GM23338 (cell line): ENCODE data around the gene SLC25A15. TPM values are rescaled to one million over a fixed set of nuclear protein-coding genes. Genes with fewer than 3 reads are reported as not detected.

Experiments used
- ATAC-seq: fragments of 200-7000 bp; cut with Tn5 transposase; 3 replicates; pipeline ENCODE4 v1.9.1; 2020
- DNase-seq: peaks from one replicate; pipeline ENCODE4 v3.0.0-alpha.2; 2015; ENCODE audit warnings: low spot score
- H2AFZ ChIP-seq: fragments of 200-600 bp; sonication (generic); 2 replicates; pipeline ENCODE4 v1.8.0; 2016; ENCODE audit warnings: antibody characterized with exemption, mild to moderate bottlenecking, moderate library complexity
- H3F3A ChIP-seq: fragments of 200-600 bp; sonication (generic); replicated peaks from 2 replicates; pipeline ENCODE4 v1.8.0; 2017; ENCODE audit warnings: antibody characterized with exemption, mixed run types, low read depth
- H3K27ac ChIP-seq: fragments of 200-600 bp; sonication (generic); 2 replicates; pipeline ENCODE4 v1.6.1; 2016; ENCODE audit warnings: low read depth
- H3K27me3 ChIP-seq: fragments of 200-600 bp; sonication (generic); 2 replicates; pipeline ENCODE4 v1.8.0; 2016; ENCODE audit warnings: mild to moderate bottlenecking, mixed run types, moderate library complexity; ENCODE audit not compliant: insufficient read depth
- H3K36me3 ChIP-seq: fragments of 200-600 bp; sonication (generic); 2 replicates; pipeline ENCODE4 v1.8.0; 2016; ENCODE audit warnings: mild to moderate bottlenecking; ENCODE audit not compliant: insufficient read depth
- H3K4me1 ChIP-seq: fragments of 200-600 bp; sonication (generic); 2 replicates; pipeline ENCODE4 v1.8.0; 2016; ENCODE audit warnings: mild to moderate bottlenecking, moderate library complexity; ENCODE audit not compliant: insufficient read depth
- H3K4me2 ChIP-seq: fragments of 200-600 bp; sonication (generic); 2 replicates; pipeline ENCODE4 v1.7.1; 2017; ENCODE audit warnings: mixed run types
- H3K4me3 ChIP-seq: fragments of 200-600 bp; sonication (generic); 2 replicates; pipeline ENCODE4 v1.6.1; 2016; ENCODE audit warnings: mixed run types
- H3K79me2 ChIP-seq: fragments of 200-600 bp; sonication (generic); replicated peaks from 2 replicates; pipeline ENCODE4 v1.8.0; 2017; ENCODE audit warnings: mild to moderate bottlenecking; ENCODE audit not compliant: insufficient read depth
- H3K9me2 ChIP-seq: fragments of 200-600 bp; sonication (generic); 2 replicates; pipeline ENCODE4 v1.8.0; 2017; ENCODE audit not compliant: insufficient read depth
- H4K20me1 ChIP-seq: fragments of 200-600 bp; sonication (generic); replicated peaks from 2 replicates; pipeline ENCODE4 v1.8.0; 2017; ENCODE audit warnings: mild to moderate bottlenecking; ENCODE audit not compliant: insufficient read depth
- H3K27ac Mint-ChIP-seq: 2 replicates; pipeline ENCODE4 v1.8.0; 2020; ENCODE audit warnings: inconsistent platforms, mild to moderate bottlenecking, moderate library complexity, mixed read lengths
- H3K27me3 Mint-ChIP-seq: 3 replicates; pipeline ENCODE4 v1.8.0; 2022; ENCODE audit warnings: low read depth, mild to moderate bottlenecking, moderate library complexity, mixed read lengths, inconsistent platforms; ENCODE audit not compliant: insufficient read depth, poor library complexity
- H3K36me3 Mint-ChIP-seq: 3 replicates; pipeline ENCODE4 v1.8.0; 2021; ENCODE audit warnings: low read depth, mild to moderate bottlenecking, inconsistent platforms, moderate library complexity, mixed read lengths
- H3K4me1 Mint-ChIP-seq: 3 replicates; pipeline ENCODE4 v1.8.0; 2020; ENCODE audit warnings: mild to moderate bottlenecking, inconsistent platforms, mixed read lengths
- H3K4me3 Mint-ChIP-seq: 3 replicates; pipeline ENCODE4 v1.8.0; 2021; ENCODE audit warnings: moderate library complexity, mild to moderate bottlenecking, inconsistent platforms, mixed read lengths
- H3K9me3 Mint-ChIP-seq: 3 replicates; pipeline ENCODE4 v1.8.0; 2020; ENCODE audit warnings: moderate library complexity, mild to moderate bottlenecking, inconsistent platforms, mixed read lengths
- CREB1 ChIP-seq: fragments of 250-450 bp; sonication (Bioruptor Pico); IDR thresholded peaks from 2 replicates; pipeline ENCODE4 v1.5.0; 2020; ENCODE audit warnings: low read depth, mild to moderate bottlenecking, moderate library complexity
- CTCF ChIP-seq, 2 experiments: fragments of 200-600 bp in 1 of 2; sonication (generic) in 1 of 2; conservative IDR thresholded peaks; 2 replicates each; pipeline versions ENCODE4 v1.5.1 to v1.6.1; 2016 to 2017; ENCODE audit warnings: antibody characterized with exemption in 2 of 2, low read depth in 2 of 2, mild to moderate bottlenecking in 2 of 2, moderate library complexity in 1 of 2
- EZH2 ChIP-seq: fragments of 200-600 bp; sonication (generic); IDR thresholded peaks from one replicate; pipeline ENCODE4 v1.8.0; 2017; ENCODE audit warnings: antibody characterized with exemption, mild to moderate bottlenecking, low read depth; ENCODE audit not compliant: unreplicated experiment
- EZH2phosphoT487 ChIP-seq: fragments of 200-600 bp; sonication (generic); IDR thresholded peaks from one replicate; pipeline ENCODE4 v1.8.1; 2018; ENCODE audit warnings: antibody characterized with exemption; ENCODE audit not compliant: unreplicated experiment
- JUNB ChIP-seq: IDR thresholded peaks from one replicate; pipeline ENCODE4 v1.6.1; 2016; ENCODE audit warnings: antibody characterized with exemption; ENCODE audit not compliant: unreplicated experiment
- NANOG ChIP-seq: IDR thresholded peaks from 2 replicates; pipeline ENCODE4 v1.6.1; 2016; ENCODE audit warnings: antibody characterized with exemption, borderline replicate concordance
- POLR2AphosphoS5 ChIP-seq: IDR thresholded peaks from 2 replicates; pipeline ENCODE4 v1.6.1; 2016; ENCODE audit warnings: antibody characterized with exemption, low read depth
- STAT1 ChIP-seq: IDR thresholded peaks from one replicate; pipeline ENCODE4 v1.6.1; 2016; ENCODE audit warnings: antibody characterized with exemption; ENCODE audit not compliant: unreplicated experiment
- ZNF114 ChIP-seq: fragments of 250-450 bp; sonication (Bioruptor Pico); IDR thresholded peaks from 2 replicates; pipeline ENCODE4 v1.5.0; 2020; ENCODE audit warnings: mild to moderate bottlenecking, moderate library complexity
- ZNF331 ChIP-seq: fragments of 250-450 bp; sonication (Bioruptor Pico); IDR thresholded peaks from 2 replicates; pipeline ENCODE4 v1.5.0; 2020; ENCODE audit warnings: low read depth, mild to moderate bottlenecking, moderate library complexity
- polyA plus RNA-seq: library from polyadenylated mRNA; unstranded; fragments of >200 nt; fragmentation: Nextera tagmentation; extraction: Ambion mirVana; gene quantifications from 2 replicates; pipeline ENCODE4 v1.2.1, GENCODE V29; 2016
- total RNA-seq: library from RNA; depleted of rRNA; stranded (reverse); fragments of >200 nt; shearing (Covaris generic); gene quantifications from 2 replicates; pipeline ENCODE4 v1.2.3, GENCODE V29; 2014
- TF ChIP-seq, protein P1 (sequence below): IDR thresholded peaks from one replicate; pipeline ENCODE4 v1.6.1; 2018; ENCODE audit warnings: antibody characterized with exemption; ENCODE audit not compliant: unreplicated experiment
- TF ChIP-seq, protein P2 (sequence below): IDR thresholded peaks from 2 replicates; pipeline ENCODE4 v1.6.1; 2016; ENCODE audit warnings: antibody characterized with exemption
- TF ChIP-seq, protein P3 (sequence below): fragments of 250-450 bp; sonication (Bioruptor Pico); IDR thresholded peaks from 2 replicates; pipeline ENCODE4 v1.5.0; 2020; ENCODE audit warnings: mild to moderate bottlenecking, moderate library complexity

SLC25A15 gene
- total and polyA plus RNA-seq, 2 experiments from 2014 or later, result 6.5 to 32.6 TPM

- Mint-ChIP-seq H3K27me3 (peaks cover 2% of the 10 kb centered on the region), H3K9me3 (no peaks in the 10 kb centered on the region)
- ATAC-seq, result no peak
Measured at GRCh38 chr13:40793339-40793738, 3.9 kb downstream of the SLC25A15 start.

More at GRCh38 chr13:40793339-40793738, 3.9 kb downstream of the SLC25A15 start:
- H3K27ac ChIP-seq, result no peak overlapping the region
- Mint-ChIP-seq H3K27ac (no peak overlapping the region), H3K4me3 (no peak overlapping the region), H3K36me3 (peaks cover 24% of the 10 kb centered on the region), H3K4me1 (peaks cover 7% of the 10 kb centered on the region; the same call in 2 of the 3 replicates)
- 0 out of 2 replicates have a peak, but pooled peaks cover 10% of the 10 kb centered on the region for H3F3A ChIP-seq
- peaks cover 7% of the 10 kb centered on the region; the same call in 1 of the 2 replicates for H3K4me1 ChIP-seq
- TF ChIP-seq EZH2phosphoT487 (no peak), EZH2 (no peak), ZNF114 (no peak), JUNB (no peak), ZNF331 (no peak), STAT1 (no peak), CTCF (conservative IDR thresholded peaks at IDR 0.05; ENCODE audit: low read depth in 2 of 2) (no peak), NANOG (no peak), POLR2AphosphoS5 (no peak), CREB1 (CRISPR knock-in tag) (no peak)
- TF ChIP-seq, protein P1, sequence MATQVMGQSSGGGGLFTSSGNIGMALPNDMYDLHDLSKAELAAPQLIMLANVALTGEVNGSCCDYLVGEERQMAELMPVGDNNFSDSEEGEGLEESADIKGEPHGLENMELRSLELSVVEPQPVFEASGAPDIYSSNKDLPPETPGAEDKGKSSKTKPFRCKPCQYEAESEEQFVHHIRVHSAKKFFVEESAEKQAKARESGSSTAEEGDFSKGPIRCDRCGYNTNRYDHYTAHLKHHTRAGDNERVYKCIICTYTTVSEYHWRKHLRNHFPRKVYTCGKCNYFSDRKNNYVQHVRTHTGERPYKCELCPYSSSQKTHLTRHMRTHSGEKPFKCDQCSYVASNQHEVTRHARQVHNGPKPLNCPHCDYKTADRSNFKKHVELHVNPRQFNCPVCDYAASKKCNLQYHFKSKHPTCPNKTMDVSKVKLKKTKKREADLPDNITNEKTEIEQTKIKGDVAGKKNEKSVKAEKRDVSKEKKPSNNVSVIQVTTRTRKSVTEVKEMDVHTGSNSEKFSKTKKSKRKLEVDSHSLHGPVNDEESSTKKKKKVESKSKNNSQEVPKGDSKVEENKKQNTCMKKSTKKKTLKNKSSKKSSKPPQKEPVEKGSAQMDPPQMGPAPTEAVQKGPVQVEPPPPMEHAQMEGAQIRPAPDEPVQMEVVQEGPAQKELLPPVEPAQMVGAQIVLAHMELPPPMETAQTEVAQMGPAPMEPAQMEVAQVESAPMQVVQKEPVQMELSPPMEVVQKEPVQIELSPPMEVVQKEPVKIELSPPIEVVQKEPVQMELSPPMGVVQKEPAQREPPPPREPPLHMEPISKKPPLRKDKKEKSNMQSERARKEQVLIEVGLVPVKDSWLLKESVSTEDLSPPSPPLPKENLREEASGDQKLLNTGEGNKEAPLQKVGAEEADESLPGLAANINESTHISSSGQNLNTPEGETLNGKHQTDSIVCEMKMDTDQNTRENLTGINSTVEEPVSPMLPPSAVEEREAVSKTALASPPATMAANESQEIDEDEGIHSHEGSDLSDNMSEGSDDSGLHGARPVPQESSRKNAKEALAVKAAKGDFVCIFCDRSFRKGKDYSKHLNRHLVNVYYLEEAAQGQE, result no peak
- TF ChIP-seq, protein P2, sequence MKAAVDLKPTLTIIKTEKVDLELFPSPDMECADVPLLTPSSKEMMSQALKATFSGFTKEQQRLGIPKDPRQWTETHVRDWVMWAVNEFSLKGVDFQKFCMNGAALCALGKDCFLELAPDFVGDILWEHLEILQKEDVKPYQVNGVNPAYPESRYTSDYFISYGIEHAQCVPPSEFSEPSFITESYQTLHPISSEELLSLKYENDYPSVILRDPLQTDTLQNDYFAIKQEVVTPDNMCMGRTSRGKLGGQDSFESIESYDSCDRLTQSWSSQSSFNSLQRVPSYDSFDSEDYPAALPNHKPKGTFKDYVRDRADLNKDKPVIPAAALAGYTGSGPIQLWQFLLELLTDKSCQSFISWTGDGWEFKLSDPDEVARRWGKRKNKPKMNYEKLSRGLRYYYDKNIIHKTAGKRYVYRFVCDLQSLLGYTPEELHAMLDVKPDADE, result no peak
- TF ChIP-seq, protein P3, sequence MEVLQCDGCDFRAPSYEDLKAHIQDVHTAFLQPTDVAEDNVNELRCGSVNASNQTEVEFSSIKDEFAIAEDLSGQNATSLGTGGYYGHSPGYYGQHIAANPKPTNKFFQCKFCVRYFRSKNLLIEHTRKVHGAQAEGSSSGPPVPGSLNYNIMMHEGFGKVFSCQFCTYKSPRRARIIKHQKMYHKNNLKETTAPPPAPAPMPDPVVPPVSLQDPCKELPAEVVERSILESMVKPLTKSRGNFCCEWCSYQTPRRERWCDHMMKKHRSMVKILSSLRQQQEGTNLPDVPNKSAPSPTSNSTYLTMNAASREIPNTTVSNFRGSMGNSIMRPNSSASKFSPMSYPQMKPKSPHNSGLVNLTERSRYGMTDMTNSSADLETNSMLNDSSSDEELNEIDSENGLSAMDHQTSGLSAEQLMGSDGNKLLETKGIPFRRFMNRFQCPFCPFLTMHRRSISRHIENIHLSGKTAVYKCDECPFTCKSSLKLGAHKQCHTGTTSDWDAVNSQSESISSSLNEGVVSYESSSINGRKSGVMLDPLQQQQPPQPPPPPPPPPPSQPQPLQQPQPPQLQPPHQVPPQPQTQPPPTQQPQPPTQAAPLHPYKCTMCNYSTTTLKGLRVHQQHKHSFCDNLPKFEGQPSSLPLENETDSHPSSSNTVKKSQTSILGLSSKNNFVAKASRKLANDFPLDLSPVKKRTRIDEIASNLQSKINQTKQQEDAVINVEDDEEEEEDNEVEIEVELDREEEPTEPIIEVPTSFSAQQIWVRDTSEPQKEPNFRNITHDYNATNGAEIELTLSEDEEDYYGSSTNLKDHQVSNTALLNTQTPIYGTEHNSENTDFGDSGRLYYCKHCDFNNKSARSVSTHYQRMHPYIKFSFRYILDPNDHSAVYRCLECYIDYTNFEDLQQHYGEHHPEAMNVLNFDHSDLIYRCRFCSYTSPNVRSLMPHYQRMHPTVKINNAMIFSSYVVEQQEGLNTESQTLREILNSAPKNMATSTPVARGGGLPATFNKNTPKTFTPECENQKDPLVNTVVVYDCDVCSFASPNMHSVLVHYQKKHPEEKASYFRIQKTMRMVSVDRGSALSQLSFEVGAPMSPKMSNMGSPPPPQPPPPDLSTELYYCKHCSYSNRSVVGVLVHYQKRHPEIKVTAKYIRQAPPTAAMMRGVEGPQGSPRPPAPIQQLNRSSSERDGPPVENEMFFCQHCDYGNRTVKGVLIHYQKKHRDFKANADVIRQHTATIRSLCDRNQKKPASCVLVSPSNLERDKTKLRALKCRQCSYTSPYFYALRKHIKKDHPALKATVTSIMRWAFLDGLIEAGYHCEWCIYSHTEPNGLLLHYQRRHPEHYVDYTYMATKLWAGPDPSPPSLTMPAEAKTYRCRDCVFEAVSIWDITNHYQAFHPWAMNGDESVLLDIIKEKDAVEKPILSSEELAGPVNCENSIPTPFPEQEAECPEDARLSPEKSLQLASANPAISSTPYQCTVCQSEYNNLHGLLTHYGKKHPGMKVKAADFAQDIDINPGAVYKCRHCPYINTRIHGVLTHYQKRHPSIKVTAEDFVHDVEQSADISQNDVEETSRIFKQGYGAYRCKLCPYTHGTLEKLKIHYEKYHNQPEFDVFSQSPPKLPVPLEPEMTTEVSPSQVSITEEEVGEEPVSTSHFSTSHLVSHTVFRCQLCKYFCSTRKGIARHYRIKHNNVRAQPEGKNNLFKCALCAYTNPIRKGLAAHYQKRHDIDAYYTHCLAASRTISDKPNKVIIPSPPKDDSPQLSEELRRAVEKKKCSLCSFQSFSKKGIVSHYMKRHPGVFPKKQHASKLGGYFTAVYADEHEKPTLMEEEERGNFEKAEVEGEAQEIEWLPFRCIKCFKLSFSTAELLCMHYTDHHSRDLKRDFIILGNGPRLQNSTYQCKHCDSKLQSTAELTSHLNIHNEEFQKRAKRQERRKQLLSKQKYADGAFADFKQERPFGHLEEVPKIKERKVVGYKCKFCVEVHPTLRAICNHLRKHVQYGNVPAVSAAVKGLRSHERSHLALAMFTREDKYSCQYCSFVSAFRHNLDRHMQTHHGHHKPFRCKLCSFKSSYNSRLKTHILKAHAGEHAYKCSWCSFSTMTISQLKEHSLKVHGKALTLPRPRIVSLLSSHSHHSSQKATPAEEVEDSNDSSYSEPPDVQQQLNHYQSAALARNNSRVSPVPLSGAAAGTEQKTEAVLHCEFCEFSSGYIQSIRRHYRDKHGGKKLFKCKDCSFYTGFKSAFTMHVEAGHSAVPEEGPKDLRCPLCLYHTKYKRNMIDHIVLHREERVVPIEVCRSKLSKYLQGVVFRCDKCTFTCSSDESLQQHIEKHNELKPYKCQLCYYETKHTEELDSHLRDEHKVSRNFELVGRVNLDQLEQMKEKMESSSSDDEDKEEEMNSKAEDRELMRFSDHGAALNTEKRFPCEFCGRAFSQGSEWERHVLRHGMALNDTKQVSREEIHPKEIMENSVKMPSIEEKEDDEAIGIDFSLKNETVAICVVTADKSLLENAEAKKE (CRISPR knock-in tag), result no peak
- H3K79me2 ChIP-seq, result no peaks in the 10 kb centered on the region
- H3K4me3 ChIP-seq, result no peak overlapping the region
- no peak overlapping the region for H2AFZ ChIP-seq
- H3K9me2 ChIP-seq, result no peaks in the 10 kb centered on the region
- DNase-seq, result no peak
- no peaks in the 10 kb centered on the region for H4K20me1 ChIP-seq
- H3K4me2 ChIP-seq, result no peak overlapping the region
- no peaks in the 10 kb centered on the region for H3K36me3 ChIP-seq
- no peaks in the 10 kb centered on the region for H3K27me3 ChIP-seq
